IPS-18c (cell line): ENCODE results near the gene RAB4B.
"Not testable (repeated sequence)": the region's sequence is repeated elsewhere in the genome, so short reads cannot be mapped to it uniquely, and the experiment has no call there.

Experiments
- H3K4me3 ChIP-seq: 2 replicates; pipeline ENCODE4 v1.7.0; 2013; ENCODE audit warnings: low read depth, mild to moderate bottlenecking, low read length, moderate library complexity; ENCODE audit not compliant: insufficient read depth
- H3K9me3 ChIP-seq: one replicate; pipeline ENCODE4 v1.6.1; 2013; ENCODE audit warnings: mild to moderate bottlenecking, low read length, moderate library complexity; ENCODE audit not compliant: control insufficient read depth, insufficient read depth

RAB4B gene

GRCh38 chr19:40745402-40745780, 32.7 kb upstream of the RAB4B start:
- Histone ChIP-seq H3K9me3 (no peaks in the 10 kb centered on the region), H3K4me3 (no peak overlapping the region)

GRCh38 chr19:40747536-40747935, 30.5 kb upstream of the RAB4B start:
- H3K4me3 ChIP-seq = no peak overlapping the region
- H3K9me3 ChIP-seq = no peaks in the 10 kb centered on the region

- no peaks in the 10 kb centered on the region for H3K9me3 ChIP-seq
- peak within 1 kb of the TSS; percentile 87 for H3K4me3 ChIP-seq
Observed at GRCh38 chr19:40750058-40750873, 27.8 kb upstream of the RAB4B start, which contains the start of gene ACTMAP. Gene ACTMAP (minus strand): TSS chr19:40750477. CDS start chr19:40749803, 674 bp downstream.

GRCh38 chr19:40750874-40751537, 27.0 kb upstream of the RAB4B start, which contains the start of gene SNRPA:
Gene SNRPA (plus strand): TSS chr19:40751203. CDS start chr19:40751409, 206 bp downstream.
- Histone ChIP-seq H3K9me3 (no peaks in the 10 kb centered on the region), H3K4me3 (peak within 1 kb of the TSS; percentile 87)

GRCh38 chr19:40752257-40752781, 25.7 kb upstream of the RAB4B start:
- Histone ChIP-seq H3K4me3 (peak overlapping the region; percentile 83), H3K9me3 (no peaks in the 10 kb centered on the region)

- Histone ChIP-seq H3K9me3 (no peaks in the 10 kb centered on the region), H3K4me3 (no peak overlapping the region)
Observed at GRCh38 chr19:40754611-40755247, 23.3 kb upstream of the RAB4B start.

GRCh38 chr19:40755248-40755624, 22.8 kb upstream of the RAB4B start:
- Histone ChIP-seq H3K9me3 (no peaks in the 10 kb centered on the region), H3K4me3 (no peak overlapping the region)

- Histone ChIP-seq H3K4me3 (no peak overlapping the region), H3K9me3 (no peaks in the 10 kb centered on the region)
Observed at GRCh38 chr19:40755791-40756190, 22.3 kb upstream of the RAB4B start.

GRCh38 chr19:40756502-40757110, 21.4 kb upstream of the RAB4B start:
- no peaks in the 10 kb centered on the region for H3K9me3 ChIP-seq
- no peak overlapping the region for H3K4me3 ChIP-seq

- H3K4me3 ChIP-seq = no peak overlapping the region
- H3K9me3 ChIP-seq = no peaks in the 10 kb centered on the region
Observed at GRCh38 chr19:40758491-40758890, 19.6 kb upstream of the RAB4B start.

- no peaks in the 10 kb centered on the region for H3K9me3 ChIP-seq
- H3K4me3 ChIP-seq = no peak overlapping the region
Observed at GRCh38 chr19:40759352-40759751, 18.7 kb upstream of the RAB4B start.

- Histone ChIP-seq H3K4me3 (no peak overlapping the region), H3K9me3 (no peaks in the 10 kb centered on the region)
Observed at GRCh38 chr19:40762754-40763470, 15.1 kb upstream of the RAB4B start.

GRCh38 chr19:40763526-40763925, 14.5 kb upstream of the RAB4B start:
- H3K4me3 ChIP-seq = no peak overlapping the region
- no peaks in the 10 kb centered on the region for H3K9me3 ChIP-seq

- Histone ChIP-seq H3K9me3 (no peaks in the 10 kb centered on the region), H3K4me3 (no peak overlapping the region)
Observed at GRCh38 chr19:40763963-40764362, 14.1 kb upstream of the RAB4B start.

GRCh38 chr19:40766385-40766784, 11.7 kb upstream of the RAB4B start:
- H3K4me3 ChIP-seq, H3K9me3 ChIP-seq: not testable (repeated sequence)

GRCh38 chr19:40768869-40769268, 9.2 kb upstream of the RAB4B start:
- H3K4me3 ChIP-seq = no peak overlapping the region
- H3K9me3 ChIP-seq = no peaks in the 10 kb centered on the region
